Upper lobe of left lung (tissue), 4 donors: ENCODE measurements around the gene GRID1.

Source experiments
- EP300 ChIP-seq, 4 donors: sonication (generic); formaldehyde crosslinking; IDR thresholded peaks; one replicate each; pipeline ENCODE4 v1.5.1; 2017; ENCODE audit warnings: antibody characterized with exemption in 4 of 4, control low read depth in 2 of 4
- POLR2A ChIP-seq, 4 donors: fragments of 450-650 bp; IDR thresholded peaks; one replicate each; pipeline ENCODE4 v1.5.1; 2016 to 2017; ENCODE audit warnings: antibody characterized with exemption in 4 of 4, mild to moderate bottlenecking in 2 of 4

DNA sequence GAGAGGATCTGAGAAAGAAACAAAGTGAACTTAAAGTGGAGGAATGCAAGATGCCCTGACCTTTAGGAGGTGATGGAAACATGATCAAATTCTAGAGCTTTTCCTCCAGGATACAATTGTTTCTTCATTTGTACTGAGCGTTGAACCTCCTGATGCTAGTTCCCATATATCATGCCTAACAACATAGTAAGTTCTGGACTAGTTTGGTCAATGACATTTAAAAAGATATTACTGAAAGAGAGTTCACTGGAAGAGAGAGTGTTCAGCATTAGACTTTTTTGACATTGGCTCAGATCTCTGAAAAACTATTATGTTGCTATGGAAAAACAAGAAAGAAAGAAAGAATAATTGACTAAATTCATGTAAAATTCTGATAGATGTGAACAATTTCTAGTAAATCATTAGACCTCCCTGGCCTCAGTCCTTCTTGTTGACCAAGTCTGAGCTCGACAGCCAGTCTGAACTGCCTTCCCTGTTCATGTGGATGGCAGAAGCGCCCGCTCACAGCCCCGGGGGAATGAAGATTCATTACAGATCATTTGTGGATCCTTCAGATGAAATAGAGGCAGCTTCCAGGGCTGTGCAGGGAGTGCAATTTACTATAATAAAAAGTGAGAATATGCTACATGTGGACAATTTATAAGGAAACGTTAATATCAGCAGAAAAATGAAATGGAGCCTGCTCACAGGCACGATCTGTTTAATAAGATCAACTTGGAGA, 442.1 kb downstream of the GRID1 start:
- TF ChIP-seq POLR2A (IDR thresholded peaks at IDR 0.05), result no peak
- no peak for TF ChIP-seq EP300 (IDR thresholded peaks at IDR 0.05)
